ENCODE measurements around the gene CR2.
"Not testable (repeated sequence)": the region's sequence is repeated elsewhere in the genome, so short reads cannot be mapped to it uniquely, and the experiment has no call there.

Gene CR2

DNA sequence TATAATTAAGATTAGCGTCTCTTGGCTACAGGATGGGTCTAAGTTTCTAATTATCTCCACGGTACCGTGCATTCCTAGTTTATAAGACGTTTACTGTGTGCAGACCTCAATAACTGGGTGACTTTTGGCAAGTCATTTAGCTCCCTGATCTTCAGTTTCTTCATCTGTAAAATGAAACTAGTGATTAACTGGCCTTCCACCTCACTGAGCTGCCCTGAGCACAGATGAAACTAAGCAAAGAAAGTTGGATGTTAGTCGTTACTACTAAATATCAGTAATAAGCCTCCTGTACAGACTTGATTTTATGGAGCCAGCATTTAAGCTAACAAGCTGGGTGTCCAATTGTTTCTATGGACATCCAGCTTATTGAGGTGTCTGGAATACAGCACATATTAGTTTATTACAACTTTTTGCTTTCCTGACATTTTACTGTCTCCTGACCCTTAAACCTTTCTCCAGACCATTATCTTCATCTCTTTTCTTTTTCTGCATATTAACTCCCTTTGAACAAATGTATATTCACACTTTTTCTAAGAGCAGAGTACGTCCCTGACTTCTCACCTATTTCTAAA is 1.1 kb downstream of the CR2 start:
- no peak for DNase-seq

GRCh38 chr1:207458414-207458813 is 4.3 kb downstream of the CR2 start:
- DNase-seq = no peak

DNA sequence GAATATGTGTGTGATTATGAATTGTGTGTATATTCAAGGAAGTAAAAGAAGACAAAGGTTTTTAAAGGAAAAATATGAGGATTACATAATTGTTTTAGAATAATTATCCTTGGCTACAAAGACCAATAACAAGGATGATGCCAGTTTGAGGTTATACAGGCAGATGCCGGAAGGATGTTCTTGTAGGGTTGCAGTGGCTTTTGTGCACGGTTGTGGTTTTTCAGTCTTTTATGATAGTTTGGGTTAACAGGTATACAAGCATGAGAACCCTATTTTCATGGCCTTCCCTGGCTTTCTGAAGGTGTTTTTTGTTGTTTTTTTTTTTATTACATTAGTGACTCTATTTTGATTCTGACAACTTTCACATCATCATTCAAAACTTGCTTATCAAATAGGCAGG is 4.9 kb downstream of the CR2 start:
- no peak for DNase-seq

- no peak for DNase-seq
These were observed 7.5 kb downstream of the CR2 start for GRCh38 chr1:207461649-207462048.

DNA sequence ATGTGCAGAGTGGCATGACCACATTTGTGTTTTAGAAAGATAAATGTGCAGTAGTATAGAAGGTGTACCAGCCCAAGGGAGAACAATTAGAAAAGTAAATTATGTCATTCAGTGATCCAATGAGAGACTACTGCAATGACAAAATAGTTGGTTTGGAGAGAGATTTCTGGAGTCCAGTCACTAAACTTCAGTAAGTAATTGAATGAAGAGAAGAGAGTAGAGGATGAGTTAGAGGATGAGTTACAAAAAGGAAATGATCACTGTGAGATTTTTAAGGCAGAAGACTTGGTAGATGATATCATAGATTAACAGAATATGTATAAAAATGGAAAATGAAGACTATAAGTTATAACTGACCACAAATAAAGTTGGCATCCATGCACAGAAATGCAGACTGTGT is 8.4 kb downstream of the CR2 start:
- DNase-seq = no peak

DNA sequence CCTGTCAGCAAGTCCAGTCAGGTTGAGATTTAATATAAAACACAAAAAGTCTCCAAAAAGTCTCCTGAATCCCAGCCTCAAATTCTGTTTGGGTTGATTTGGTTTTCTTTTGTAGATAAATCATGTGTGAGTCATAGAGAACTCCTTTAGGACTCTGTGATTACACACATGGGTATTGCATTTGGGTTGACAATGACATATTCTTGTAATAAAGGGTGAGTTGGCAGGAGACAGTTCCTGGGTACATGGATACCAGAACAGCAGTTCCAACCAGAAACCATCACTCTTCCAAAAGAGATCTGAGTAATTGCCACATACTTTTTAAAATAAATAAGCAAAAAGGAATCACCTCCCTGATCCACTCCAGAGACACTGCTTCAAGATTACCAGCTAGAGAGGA is 8.9 kb downstream of the CR2 start:
- DNase-seq = no peak

DNA sequence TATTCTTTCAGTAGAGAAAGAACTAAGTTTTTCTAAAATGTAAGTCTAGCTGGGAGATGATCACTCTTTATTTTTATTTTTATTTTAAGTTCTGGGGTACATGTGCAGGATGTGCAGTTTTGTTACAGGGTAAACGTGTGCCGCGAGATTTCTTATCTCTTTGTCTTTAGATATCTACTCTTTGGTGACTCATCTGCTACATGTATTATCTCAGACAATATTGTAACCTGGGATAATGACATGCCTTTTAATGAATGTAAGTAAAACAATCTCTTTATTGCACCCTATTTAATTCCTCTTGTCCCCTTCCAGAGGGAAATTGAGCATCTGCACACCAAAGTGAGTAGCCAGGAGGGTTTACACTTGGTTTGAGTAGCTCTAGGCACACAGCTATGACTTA is 9.4 kb downstream of the CR2 start:
- no peak for DNase-seq

- DNase-seq = no peak
These were observed 16.8 kb downstream of the CR2 start for GRCh38 chr1:207470927-207471326.

DNA sequence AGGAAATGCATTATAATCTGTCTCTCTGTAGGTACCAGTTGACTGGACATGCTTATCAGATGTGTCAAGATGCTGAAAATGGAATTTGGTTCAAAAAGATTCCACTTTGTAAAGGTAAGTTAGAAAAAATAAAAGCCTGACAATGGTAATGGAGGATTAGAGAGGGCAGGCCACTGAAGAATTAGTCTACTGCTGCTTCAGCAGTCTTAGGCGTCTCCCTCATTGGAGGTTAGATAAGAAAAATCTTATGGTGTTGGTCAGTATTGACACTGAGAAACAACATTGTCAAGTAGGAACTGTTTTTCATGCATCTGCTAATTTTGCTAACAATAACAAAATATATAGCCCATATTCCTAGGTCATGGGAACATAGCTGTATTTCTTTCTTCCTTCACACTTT is 20.1 kb downstream of the CR2 start:
- DNase-seq = no peak

GRCh38 chr1:207486198-207486597 is 32.1 kb downstream of the CR2 start:
- DNase-seq = no peak

DNA sequence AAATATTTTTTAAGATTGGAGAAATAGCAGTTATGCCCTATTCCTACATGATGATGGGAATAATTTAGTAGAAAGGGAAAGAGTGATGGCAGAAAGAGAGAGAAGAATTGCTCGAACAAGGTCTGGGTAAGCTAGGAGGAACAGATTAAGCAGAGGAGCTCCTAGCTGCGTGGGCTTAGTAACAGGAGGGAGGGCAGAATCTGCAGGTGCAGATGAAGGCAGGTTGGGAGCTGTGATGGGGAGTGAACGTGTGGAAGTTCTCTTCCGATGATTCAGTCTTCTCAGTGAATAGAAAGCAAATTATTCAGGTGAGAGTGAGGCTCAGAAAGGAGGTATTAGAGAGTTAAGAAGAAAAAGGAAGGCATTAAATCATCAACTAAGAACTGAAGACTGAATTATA is 33.5 kb downstream of the CR2 start:
- no peak for DNase-seq

GRCh38 chr1:207493212-207493611 is 39.1 kb downstream of the CR2 start:
- no peak for DNase-seq

DNA sequence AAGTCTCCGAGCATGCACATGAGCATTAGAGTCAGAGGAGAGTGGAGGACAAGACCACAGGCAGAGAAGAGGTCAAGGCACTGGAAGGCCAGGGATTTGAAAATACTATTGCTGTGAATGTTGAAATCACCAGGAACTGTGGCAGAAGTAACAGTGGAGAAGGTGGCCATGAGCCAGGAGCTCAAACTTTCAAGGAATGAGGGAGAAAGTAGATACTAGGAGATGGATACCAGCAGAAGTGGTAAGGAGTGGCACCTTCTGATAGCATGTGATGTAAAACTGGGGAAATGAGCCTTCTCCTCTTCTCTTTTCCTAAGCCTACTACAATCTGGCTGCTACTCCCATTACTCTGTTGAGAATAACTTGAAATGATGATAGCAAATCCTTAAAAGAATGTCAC is 40.0 kb downstream of the CR2 start:
- DNase-seq = no peak

- DNase-seq = not testable (repeated sequence)
These were observed 41.2 kb downstream of the CR2 start for GRCh38 chr1:207495281-207495680.

GRCh38 chr1:207495801-207496792 is 42.0 kb downstream of the CR2 start, which contains the start of gene CR1:
CR1 (plus strand) TSS chr1:207496157; CDS start chr1:207496268, 111 bp downstream.
- DNase-seq = peak; percentile 26 to 33

DNA sequence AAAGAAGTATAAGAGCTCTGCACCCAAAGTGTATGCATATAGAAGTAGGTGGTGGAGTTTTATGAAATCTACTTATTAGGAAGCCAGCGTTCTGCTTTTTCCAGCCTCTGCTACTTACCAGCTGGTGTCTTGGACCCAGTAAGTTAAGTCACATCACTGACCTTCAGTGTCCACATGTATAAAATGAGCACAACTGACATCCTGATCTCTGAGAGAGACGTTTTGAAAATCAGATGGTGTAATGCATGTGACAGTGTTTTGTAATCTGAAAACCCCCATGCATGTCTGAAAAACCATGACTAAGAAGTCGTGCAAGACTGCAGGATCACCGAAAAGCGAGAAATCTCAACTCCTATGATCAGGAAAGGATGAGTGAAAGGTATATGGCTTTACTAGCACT is 43.8 kb downstream of the CR2 start:
- no peak for DNase-seq

DNA sequence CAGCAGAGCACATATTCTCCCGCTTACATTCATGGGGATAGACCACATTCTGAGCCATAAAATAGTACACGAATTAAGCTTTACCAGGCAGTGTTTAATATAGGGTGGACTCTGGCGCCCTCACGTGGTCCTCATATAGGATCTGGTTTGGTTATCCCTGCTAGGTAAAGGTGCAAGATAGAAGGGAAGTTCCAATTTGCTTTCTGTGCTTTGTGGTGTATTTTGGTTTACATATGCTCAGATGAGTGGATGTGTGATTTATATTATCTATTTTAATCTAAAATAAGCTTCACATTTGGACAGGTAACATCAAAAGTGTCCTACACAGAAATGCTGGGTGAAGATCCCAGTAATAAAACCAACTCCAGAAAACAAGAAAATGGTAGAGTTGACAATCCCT is 45.4 kb downstream of the CR2 start:
- peak; percentile 72 to 77 for DNase-seq

DNA sequence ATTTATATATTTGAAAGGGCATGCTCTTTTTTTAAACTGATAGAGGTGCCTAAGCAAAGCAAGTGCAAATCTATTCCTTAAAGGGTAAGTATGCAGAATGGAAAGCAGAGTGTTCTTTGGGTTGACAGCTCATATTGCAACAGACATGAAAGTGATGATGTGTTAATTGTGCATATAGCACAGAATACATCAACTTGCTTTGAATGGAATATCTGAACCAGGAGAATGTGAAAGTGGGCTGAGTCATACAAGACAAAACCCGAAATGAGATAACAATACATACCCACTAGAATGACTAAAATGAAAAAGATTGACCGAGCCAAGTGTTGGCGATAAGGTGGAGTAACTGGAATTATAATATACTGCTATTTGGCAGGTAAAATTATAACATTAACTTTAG is 46.2 kb downstream of the CR2 start:
- DNase-seq = no peak

DNA sequence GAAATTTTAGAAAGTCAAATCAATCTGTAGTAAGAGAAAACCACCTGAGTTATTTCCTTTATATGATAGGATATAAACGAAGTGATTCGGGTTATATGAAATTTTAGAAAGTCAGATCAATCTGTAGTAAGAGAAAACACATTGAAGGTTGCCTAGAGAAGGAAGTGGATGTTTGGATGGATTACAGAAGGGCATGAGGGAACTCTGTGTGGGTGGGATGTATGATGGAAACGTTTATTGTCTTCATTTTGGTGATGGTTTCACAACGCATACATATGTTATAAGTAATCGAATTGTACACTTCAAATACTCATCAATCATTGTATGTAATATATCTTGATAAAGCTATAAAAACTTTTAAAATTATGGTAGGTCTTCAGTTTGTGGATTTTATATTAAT is 46.9 kb downstream of the CR2 start:
- no peak for DNase-seq

DNA sequence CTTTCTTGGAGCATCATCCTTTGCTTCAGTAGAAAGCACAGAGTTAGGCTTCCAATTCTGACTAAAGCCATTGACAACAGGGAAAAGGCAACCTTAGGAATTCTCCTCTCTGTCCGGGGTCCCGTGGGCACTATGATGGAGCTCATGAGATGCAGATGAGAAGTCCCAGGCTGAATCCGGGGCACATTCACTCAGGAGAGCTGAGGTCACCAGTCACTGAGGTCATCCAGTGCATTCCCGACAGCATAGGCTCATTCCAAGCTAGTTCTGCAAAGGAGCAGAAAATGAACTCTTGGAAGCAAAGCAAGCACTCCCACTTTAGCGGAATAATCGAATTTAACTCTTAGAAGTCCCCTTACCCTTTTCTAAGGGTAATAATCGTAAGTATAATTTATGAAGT is 48.6 kb downstream of the CR2 start:
- no peak for DNase-seq

DNA sequence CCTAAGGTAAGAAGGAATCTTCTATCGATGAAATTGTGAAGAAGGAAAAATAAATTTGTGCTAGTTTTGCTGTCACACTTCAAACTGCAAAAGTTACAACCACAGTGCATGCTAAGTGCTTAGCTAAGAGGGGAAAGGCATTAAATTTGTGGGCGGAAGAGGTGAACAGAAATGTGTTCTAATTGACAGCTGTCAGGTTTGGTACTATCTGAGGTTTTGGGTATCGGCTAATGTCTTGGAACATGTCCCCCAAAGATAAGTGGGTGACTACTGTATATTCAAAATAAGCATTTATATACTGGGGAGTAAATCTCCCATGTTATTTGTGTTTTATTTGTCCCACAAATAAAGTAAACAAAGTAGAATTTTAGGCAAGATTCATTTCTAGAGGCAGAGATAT is 49.8 kb downstream of the CR2 start:
- no peak for DNase-seq

DNA sequence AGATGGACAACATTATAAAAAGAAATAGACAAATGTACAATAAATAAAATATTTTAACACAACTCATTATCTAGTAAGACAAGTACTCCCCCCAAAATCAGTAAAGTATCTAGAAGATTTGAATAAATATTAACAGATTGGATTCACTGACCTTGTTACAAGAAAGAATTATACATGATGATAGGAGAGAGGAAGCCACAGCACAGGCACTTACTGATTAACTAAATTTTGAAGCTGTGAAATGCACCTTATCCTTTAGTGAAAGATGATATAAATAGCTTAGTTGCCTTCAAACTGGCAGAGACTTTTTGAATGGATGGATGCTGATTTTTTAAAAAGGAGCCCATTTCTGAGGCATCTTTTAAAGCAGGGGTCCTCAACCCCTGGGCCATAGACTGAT is 50.3 kb downstream of the CR2 start:
- DNase-seq = no peak

DNA sequence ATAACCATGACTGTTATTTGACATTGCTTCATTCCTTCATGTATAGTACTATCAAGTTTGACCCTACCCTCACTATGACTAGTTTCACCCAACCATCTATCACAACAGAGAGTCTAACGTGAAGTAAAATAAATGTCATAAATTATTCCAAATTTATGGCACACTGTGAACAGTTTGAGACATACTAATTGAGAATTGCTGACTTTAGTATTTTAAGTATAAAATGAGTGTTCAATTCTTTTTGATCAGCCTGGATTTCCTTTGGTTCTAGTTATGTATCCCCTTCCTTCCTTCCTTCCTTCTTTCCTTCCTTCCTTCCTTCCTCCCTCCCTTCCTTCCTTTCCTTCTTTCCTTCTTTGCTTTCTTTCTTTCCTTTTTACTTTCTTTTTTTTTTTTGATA is 56.3 kb downstream of the CR2 start:
- no peak for DNase-seq

DNA sequence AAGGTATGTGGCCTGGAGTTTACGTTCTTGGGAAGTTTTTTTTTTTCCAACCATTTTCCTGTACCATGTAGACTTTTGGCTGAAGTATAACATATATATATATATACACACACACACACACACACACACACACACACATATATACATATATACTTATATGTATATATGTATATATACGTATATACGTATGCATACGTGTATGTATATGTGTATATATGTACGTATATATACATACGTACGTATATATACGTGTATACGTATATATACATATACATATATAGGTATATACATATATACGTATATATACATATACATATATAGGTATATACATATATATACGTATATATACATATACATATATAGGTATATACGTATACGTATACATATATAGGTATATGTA is 60.8 kb downstream of the CR2 start:
- no peak for DNase-seq

DNA sequence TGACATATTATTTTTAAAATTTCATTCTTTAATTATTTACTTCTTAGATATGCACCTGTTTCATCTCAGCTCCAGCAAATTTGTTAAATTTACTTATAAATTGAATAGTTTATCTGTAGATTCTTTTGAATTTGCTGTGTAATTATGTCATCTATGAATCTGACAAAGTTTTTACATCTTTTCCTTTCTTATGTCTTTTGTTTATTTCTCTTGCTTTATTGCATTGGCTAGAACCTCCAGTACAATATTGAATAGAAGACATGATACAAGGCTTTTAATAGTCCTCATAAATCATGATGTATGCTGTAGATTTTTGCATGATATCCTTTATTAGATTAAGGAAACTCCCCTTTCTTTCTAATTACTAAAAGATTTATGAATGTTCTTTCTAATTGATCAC is 62.6 kb downstream of the CR2 start:
- no peak for DNase-seq
